OCI-LY3 (cell line): ENCODE measurements around the gene HAPLN1.

Experiments
- CTCF ChIP-seq: fragments of 200-600, 300-600 bp; sonication (generic); IDR thresholded peaks from 2 replicates; pipeline ENCODE4 v1.5.1; 2014; ENCODE audit warnings: antibody characterized with exemption, low read length, low read depth
- EZH2phosphoT487 ChIP-seq: fragments of 200-600 bp; shearing (Covaris generic); IDR thresholded peaks from 2 replicates; pipeline ENCODE4 v1.6.1; 2018; ENCODE audit warnings: antibody characterized with exemption, mixed run types, low read depth

- TF ChIP-seq CTCF (no peak), EZH2phosphoT487 (no peak)
Measured at GRCh38 chr5:83653669-83654068, 67.0 kb downstream of the HAPLN1 start.
